Skeletal muscle cell (primary cell): ENCODE measurements around the gene SPINK5.

Source experiments
- DNase-seq: peaks from one replicate; pipeline ENCODE4 v3.0.0-alpha.2; 2010; ENCODE audit warnings: low read depth
- H3K4me3 ChIP-seq: 2 replicates; pipeline ENCODE4 v1.5.1; 2011; ENCODE audit warnings: low read depth, mild to moderate bottlenecking, control low read depth, low read length, moderate library complexity

SPINK5 gene

DNA sequence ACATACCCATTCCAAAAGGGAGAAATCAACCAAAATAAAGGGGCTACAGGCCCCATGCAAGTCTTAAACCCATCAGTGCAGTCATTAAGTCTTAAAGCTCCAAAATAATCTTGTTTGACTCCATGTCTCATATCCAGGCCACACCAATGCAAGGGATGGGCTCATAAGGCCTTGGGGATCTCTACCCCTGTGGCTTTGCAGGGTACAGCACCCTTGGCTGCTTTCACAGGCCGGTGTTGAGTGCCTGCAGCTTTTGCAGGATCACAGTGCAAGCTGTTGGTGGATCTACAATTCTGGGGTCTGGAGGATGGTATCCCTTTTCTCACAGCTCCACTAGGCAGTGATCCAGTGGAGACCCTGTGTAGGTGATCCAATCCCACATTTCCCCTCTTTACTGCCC is 99.6 kb downstream of the SPINK5 start:
- H3K4me3 ChIP-seq, result no peak overlapping the region
- no peak for DNase-seq

GRCh38 chr5:148166550-148167283 is 102.9 kb downstream of the SPINK5 start:
- DNase-seq, result no peak
- H3K4me3 ChIP-seq, result no peak overlapping the region

- H3K4me3 ChIP-seq, result no peak within 1 kb of the TSS
- DNase-seq, result no peak
Observed at GRCh38 chr5:148168246-148168645, 104.5 kb downstream of the SPINK5 start, which contains the start of gene SPINK14. Gene SPINK14 (plus strand): TSS chr5:148168546. CDS start chr5:148169733, 1,187 bp downstream.

GRCh38 chr5:148172377-148172776 is 108.6 kb downstream of the SPINK5 start:
- H3K4me3 ChIP-seq, result no peak overlapping the region

DNA sequence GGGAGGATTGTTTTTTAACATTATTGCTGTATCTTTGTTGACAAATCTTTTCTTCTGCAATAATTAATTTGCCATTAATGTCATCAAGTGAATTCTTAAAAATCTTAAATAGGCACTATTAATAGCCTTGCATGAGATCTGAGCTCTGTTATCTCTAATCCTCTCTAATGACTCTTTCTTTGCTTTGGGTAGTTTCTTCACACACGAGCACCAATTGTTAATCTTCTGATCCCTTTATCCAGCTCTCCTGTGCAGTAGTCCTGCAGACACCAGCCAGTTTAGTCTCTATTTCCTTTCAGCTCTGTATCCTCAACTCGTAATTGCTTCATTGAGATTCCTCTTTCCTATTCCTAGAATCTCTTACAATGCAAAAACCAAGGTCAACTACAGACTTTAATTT is 112.7 kb downstream of the SPINK5 start:
- no peak for DNase-seq
- H3K4me3 ChIP-seq, result no peak overlapping the region

More at GRCh38 chr5:148172377-148172776, 108.6 kb downstream of the SPINK5 start:
- DNase-seq, result no peak

GRCh38 chr5:148177207-148177606 is 113.4 kb downstream of the SPINK5 start:
- DNase-seq, result no peak
- H3K4me3 ChIP-seq, result no peak overlapping the region

- no peak overlapping the region for H3K4me3 ChIP-seq
- DNase-seq, result peak; percentile 11
Observed at GRCh38 chr5:148179234-148179824, 115.5 kb downstream of the SPINK5 start.

DNA sequence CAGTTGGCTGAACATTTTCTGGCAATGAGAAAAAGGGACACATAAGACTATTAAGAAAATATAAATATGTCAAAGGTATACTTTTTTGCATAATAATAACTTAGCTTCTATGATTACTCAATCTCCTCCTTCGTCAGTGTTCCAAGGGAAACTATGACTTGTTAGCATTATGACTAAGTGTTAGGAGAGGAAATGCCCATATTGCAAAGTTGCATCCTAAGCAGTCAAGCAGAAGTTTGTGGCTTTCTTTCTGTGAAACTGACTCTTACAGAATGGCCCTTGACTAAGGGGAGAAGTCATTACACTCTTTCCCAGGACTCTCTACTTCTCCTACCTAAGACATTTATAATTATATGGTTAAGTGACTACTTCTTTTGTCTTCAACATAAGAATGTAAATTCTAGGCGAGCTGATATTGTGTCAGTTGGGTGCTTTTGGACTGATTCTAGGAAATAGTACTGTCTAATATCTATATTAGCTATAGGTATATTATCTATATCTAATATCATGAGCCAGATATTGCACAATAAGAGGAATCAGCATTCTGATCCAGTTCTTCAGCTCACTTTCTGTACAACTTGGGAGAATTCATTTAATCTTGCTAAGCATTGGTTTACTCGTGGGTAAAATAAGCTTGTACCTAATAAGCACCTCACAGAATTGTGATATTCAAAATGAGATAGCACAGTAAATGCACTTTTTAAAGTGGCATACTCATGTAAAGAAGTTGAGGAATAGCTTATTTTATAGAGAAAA is 122.6 kb downstream of the SPINK5 start:
- DNase-seq, result peak; percentile 20
- H3K4me3 ChIP-seq, result no peak overlapping the region
